Dermis blood vessel endothelial cell (primary cell): ENCODE measurements around the gene FGFBP1. TPM values are rescaled to one million over a fixed set of nuclear protein-coding genes. Genes with fewer than 3 reads are reported as not detected.
A peak's percentile ranks its signal among the peaks of the same experiment; 100 is the strongest.

Experiments used
- DNase-seq: peaks from one replicate; pipeline ENCODE4 v3.0.0; 2010
- total RNA-seq: library from RNA; depleted of rRNA; stranded (reverse); fragments of >200 nt; gene quantifications from 2 replicates; pipeline ENCODE4 v1.2.3, GENCODE V29; 2014

Gene FGFBP1
- not detected in 2 replicates for total RNA-seq

DNA sequence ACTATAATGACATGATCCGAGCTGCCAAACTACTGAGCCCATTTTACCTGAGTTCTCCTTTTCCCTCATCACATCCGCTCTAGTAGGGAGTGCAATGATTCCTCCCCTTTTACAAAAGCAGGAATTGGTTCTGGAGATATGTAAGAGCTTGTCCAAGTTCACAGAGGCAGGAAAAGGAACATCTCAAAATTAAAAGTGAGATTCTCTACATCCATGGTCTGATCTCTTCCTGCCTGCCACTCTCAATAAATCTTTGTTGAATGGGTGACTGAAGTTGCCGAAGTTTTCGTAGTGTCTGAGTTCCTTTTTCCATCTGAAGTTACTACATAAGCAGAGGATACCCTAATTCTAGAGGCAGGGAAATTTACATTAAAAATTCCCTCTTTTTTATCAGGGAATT is at the start of gene FGFBP1:
FGFBP1 (minus strand) TSS at position 101 of the 400 bp plus-strand sequence. CDS start 2,108 bp downstream, outside the sequence.
- DNase-seq: no peak

DNA sequence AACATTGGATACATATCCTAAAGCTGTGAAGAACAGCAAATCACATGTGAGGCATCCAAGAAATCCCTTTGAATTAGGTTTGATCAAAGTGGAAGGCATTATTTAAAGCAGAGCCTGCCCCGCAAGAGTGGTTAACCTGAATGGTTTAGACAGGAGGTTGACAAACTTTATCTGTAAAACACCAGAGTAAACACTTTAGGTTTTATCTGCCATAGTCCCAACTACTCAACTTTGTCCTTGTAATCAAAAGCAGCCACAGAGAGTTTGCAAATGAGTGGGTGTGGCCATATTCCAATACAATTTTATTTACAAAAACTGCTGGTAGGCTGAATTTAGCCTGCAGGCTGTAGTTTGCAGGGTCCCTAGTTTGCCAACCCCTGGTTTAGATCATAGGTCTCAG is 49.7 kb upstream of the FGFBP1 start:
- DNase-seq: no peak

DNA sequence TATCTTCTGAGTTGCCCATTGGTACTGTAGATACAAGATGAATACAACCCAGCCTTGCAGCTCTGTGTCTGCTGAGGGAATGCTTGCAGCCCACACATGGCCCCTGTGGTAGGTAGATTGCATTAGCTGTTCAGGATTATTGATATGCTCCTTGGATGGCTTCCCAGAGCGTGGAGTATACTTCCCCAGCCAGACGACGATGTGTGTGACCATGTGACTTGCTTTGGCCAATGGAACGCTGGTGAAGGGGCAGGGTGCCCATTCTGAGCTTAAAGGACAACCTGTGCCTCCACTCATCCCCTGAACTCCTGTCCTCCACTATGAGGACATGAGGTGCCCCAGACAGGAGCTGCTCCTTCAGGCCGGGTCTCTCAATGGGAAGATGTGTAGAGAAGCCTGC is 48.4 kb upstream of the FGFBP1 start:
- DNase-seq: no peak

DNA sequence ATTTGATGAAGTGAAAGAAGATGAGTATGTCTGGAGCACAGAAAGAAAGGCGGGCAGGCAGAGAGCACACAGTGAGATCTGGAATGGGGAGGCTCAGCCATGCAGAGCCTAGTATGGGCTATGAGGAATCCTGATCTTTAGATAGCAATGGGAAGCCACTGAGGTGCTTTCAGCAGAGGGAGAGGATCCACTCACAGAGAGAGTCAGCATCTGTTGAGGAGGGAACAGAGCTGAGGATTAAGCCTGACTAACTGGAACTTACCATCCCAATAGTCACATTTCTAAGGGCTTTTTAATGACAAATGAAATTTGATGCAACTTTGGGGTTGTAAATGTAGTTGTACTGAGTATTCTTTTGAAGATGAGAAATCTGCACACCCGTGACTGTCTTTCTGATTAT is 45.1 kb upstream of the FGFBP1 start:
- DNase-seq: no peak

DNA sequence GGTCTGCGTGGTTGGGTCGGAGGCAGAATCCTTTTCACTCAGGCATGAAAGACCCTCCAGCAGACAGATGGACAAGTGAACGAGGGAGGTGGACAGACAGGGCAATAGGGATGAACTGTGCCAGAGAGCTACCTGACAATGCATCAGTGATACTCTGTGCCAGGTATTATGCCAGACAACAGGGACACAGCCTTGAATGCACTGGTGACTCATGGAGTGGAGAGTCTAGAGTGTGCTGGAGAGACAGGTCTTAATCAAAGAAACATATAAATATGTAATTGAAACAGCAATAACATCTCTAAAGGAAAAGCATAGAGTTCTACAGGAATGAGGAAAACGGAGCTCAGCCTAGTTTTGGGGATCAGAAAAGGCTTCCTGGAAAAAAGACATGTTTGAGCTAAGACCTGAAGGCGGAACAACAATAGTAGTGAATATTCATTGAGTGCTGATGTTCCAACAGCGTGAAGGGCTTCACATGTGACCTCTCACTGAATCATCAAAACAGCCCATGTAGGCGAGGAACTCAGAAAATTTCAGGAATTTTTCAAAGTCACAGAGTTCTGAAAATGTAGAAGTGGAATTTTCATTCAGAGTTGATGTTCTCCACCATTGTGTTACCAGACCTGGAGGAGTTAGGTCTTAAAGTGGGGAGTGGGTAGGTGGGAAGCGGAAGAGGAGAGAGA is 44.4 kb upstream of the FGFBP1 start:
- no peak for DNase-seq

DNA sequence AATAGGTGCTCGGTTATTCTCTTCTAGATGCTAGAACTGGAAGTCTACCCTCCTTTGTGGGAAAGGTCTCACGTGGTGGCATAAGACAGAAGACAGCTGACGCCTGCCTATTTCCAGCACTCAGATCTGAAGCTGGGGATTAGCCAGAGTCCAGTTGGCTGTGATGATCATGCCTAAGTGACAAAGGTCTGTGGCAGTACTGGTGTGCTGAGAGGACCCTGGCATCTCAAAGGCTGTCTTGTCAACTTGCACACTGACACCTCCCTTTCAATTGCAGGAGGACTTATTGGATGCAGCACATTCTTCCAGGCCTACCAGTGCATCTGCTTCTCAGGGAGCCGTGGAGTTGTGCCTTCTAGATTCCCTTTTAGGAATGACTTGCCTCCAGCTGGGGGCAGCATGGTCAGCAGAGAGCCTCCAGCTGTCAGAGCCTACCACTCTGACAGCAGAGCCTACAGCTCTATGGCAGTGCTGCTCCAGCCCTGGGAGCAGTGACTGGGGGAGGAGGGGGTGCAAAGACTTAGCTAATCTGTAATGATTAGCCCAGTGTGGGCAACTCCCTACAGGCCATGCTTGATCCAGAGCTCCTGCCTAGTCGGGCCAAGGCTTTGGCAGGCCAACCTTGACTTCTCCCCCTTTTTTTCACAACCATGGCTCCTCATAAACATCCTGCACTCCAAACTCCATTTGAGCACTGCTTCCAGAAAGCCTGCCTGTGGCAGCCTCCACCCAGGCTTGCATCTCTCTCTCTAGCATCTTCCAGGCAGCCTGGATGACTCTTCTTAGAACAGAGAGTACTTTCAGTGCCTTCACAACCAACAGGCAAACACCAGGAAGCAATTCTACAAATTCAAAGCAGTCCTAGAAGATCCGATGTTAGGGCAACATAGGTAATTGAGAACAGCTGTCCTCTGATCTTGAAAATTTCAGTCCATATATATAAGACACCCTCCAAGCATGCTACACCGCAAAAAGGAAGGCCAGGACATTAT is 38.2 kb upstream of the FGFBP1 start:
- DNase-seq: no peak

DNA sequence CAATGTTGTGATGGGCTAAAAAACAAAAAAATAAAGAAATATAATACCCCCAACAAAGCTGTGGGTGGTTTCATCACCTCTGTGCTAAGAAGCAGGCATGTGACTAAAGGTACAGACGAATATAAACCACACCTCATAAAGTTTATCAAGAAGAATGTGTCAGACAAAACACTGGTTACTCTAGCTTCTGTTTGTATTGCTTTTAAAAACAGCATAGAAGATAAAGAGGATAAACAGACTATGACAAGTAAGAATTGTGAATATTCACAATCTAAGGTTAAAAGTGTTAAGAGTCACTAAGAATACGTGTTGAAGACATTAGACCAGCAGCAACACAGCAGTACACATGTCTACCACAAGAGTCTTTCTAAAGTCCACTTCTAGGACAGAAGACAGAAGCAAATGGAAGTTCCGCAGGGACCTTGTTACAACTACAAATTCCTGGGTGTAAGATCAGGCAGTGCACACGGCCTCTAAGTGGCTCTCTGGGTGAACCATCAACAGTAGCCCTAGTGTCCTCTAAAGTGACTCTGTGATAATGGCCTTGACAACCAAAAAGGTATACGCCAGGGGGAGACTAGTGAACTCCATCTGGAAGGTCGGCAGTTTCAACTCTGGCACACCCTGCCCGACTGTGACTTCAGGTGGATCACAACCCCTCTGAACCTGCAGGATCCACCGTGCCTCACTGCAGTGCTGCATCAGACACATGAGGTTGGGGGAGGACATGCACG is 32.7 kb upstream of the FGFBP1 start:
- no peak for DNase-seq

DNA sequence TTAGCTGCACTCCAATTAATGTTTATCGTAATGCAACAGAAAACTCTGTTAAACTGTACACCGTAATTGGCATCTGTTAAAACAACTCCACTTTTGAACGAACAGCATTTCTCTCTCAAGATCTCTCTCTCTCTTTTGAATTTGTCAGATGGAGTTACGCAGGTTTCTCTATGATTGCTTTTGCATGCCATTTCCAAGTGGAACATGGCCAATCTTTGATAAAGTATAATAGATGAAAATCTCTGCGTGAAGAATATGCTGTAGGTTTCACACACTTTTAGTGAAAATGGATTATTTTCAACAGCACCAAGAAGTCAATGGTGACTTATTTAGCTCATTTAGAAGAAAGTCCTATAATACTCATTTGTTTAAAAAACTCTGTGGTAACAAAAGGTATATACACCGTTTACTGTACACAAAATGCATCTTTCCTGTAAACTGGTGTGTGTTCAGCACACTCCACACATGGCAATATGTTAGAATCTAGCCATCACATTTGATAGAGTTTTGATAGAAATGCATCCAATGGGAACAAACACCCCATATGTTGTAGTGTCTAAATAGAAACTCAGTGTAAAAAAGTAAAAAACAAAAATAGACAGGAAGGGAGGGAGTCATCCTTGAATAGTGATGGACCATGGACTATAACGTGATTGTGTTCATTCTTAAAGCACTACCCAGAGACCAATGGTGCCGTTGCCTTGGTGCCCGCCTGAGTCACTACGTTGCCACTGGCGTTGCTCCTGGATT is 30.2 kb upstream of the FGFBP1 start:
- no peak for DNase-seq

DNA sequence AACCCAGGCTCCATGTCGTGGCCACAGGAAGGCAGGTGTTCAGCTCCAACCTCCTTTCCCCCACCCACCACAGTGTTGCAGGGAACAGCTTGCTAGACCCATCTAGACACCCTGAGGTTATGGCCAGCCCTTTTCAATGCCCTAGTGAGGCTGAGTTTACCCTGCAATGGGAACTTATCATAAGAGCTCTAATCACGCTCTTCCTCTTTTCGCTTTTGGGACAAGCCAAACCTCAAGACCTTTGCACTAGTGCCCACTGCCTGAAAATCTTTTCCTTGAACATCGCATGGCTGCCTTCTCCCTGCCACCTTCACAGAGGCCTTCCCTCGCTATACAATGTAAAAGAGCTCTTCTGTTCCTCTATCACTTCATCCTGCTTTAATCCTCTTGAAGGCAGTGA is 26.8 kb upstream of the FGFBP1 start:
- no peak for DNase-seq

DNA sequence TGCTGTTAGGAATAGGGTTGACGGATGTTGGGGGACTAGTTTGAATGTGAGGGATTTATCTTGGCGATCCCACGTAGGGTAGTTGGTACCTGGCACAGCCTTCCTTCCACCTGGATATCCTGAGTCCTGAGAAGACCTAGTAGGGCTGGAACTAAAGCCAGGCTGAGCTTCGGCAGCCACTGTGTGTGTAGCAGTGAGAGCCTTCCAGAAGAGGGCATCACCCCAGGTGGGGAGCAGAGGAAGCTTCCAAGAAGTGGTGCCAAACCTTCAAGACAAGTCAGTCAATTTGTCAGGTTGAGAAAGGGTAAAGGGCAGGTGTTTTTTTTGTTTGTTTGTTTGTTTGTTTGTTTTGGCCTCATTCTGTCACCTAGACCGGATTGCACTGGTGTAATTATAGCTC is 25.6 kb upstream of the FGFBP1 start:
- no peak for DNase-seq

DNA sequence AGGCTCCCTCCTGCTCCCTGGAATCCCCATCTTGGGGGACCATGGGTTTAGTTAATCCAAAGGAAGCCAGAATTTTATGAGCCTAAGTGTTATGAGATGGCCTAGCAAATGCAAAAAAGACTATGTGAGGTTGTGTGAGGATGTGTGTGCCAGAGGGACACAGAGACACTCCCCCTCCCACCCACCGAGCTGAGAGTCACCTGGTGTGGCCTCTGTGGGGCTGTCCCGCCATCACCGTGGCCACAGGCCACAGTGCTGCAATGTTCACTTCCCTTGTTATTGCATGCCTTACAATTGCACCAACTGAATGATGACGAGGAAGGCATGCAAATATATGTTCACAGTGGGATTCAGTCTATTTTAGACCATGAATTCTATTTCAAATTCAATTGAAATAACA is 25.0 kb upstream of the FGFBP1 start:
- no peak for DNase-seq

DNA sequence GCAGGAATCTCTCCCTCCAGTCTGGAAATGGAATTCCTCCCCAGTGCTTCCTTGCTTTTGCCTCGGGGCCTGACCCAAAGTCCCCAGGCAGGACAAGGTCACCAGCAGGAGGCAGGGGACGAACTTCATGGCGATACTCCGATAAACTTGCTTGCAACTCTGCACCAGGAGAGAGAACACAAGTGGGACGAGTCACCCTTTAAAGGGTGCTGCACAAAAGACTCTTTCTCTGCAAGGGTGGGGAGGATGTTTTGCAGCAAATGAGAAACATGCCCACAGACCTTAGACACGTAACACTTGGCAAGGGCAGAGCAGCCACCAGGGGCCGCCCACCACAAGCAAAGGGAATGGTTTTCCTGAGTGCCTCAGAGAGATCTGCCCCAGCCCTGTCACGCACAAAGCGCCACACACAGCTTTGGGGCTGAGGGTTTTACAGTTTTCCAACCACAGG is 24.5 kb upstream of the FGFBP1 start, which contains the start of gene FGFBP2:
FGFBP2 (minus strand) TSS at position 175 of the 451 bp plus-strand sequence; CDS start at position 129, 46 bp downstream.
- DNase-seq: peak; percentile 65

DNA sequence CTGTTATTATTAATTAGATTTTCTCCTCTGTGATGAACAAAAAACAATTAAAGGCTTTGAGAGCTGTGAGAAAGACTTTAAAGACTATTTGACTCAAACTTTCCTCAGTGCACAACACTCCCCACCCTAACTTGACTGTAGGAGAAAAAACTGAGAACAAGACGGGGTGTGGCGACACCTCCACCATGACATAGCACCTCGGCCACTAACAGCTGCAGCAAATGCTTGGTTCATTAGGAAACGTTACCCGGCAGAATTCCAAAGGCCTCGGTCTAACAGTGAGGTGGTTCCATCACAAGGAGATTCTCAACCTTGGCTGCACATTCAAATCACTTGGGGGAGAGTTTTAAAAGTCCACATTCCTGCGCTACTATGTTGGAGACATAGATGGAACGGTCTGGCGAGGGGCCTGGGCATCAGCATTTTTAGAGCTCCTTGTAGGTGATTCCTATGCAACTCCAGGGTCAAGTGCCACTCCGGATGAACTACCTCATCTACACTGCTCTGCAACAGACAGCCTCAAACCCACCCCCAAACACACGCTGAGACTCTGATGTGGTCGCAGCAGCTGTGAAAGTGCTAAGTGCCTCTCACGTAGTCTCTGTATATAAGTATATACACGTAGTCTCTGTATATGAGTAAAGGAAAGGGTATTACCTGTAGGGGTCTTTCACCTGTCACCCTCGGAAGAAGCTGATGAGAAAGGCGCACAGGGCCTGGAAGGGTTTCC is 23.4 kb upstream of the FGFBP1 start:
- DNase-seq: no peak

DNA sequence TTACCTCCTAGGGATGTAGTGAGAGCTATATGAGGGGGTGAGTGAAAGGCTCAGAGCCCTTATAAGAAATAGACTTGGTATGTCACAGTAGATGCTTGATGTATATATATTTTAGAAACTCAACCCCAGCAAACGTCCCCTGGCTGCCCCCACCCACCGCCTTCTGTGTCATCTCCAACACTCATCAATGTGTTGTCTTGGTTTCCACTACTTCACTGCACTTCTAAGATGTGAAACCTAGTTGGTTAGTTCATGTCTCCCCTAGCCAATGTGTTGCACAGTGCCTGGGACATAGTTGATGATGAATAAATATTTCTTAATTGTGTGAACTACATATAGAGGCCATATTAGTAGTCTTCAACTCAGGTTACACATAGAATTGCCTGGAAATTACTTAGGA is 20.0 kb upstream of the FGFBP1 start:
- DNase-seq: no peak

DNA sequence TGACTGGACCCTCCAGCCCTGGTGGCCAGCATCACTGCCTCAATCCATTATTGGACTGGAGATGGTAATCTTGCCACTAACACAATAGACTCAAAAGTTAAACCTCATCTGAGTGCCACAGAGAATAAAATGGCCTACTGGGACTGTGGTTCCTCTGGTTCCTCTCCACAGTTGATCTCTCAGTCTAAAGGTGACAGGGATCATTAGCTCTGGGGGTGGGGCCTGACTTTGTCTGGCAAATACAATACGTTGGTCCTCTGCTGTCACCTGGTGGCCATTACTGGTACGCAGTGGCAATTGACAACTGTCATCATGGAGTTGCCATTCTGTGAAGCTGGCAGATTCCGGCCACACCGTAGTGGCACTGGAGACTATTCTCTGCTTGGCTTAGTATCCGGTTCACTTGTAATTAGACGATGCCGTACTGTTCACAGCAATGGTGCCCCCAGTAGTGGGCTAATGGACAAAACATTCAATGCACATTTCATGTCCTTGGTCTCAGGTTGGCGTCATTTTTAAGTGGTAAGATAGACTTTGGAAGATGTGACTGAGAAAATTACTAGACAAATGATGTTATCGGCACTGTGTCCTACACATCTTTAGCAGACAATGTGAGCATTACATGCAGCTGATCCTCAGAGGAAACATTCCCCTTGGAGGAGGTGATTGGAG is 17.8 kb upstream of the FGFBP1 start:
- DNase-seq: peak; percentile 83

DNA sequence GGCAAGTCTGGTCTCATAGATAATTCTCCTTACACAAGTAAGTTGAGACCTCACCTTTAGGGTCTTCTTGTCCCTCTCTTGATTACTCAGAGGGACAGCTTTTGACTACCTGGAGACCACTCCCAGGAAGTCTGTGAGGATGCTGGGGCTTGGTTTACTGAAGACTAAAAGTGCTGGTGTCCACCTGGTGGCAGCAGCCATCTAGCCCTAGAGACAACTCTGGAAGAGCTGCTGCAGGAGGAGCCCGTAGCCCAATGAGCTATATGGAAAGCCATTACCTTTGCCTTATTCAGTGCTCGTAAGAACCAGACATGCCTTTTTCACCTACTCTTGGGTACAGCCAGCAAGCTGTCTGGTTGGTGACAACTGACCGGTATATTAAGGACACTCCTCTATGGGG is 17.1 kb upstream of the FGFBP1 start:
- peak; percentile 20 for DNase-seq

DNA sequence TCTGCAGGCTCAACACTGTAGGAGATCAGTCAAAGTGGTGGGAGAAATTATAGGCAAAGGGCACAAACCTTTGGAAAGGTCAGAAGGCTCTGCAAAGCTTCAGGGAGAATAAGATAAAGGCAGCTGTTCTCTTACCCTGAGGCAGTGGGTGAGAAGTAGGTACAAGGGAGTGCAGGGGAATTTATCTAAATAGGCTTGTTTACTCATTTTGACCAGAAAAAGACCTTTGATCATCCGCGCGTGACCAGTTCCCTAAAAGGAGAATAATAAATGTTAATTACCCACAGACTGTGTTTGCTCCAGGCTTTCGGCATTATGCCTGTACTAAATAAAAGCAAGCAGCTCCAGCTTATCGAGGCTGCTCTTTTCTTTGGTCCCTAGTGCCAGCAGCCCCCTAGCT is 15.1 kb upstream of the FGFBP1 start:
- no peak for DNase-seq

DNA sequence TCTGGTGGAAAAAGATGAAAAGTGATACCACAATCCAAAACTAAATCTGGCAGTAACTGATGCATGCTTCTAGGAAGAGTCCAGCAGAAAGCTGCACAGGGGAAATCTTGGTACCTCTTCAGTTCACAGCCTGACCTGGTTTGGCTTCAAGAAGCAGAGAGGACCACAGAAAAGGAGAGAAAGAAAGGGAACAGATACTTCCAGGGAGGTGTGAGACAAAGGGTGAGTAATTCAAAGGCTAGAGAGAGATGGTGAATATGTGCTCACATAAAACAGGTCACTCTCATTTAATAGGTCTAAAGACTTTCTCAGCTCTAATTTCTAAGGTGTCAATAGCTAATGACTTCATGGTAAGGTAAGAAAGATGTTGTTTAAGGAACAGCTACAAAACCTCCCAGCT is 13.2 kb upstream of the FGFBP1 start:
- no peak for DNase-seq

DNA sequence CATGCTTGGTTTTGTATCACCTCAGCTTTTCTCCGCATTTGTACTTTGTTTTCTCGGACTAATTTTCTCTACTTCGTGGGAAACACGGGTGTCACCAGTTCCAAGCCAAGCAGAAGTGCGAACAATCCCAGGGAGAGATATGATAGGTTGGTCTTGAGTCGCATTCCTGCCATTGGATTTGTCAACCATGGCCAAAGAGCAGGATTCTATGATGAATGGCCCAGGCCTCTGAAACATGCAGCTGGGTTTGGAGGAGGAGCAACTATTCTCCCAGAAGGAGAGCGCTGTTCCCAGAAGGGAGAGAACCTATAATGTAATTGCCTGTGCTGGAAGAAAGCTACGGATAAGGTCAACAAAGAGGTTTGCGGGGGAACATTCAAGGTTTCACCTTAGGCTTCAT is 10.3 kb upstream of the FGFBP1 start:
- DNase-seq: no peak

DNA sequence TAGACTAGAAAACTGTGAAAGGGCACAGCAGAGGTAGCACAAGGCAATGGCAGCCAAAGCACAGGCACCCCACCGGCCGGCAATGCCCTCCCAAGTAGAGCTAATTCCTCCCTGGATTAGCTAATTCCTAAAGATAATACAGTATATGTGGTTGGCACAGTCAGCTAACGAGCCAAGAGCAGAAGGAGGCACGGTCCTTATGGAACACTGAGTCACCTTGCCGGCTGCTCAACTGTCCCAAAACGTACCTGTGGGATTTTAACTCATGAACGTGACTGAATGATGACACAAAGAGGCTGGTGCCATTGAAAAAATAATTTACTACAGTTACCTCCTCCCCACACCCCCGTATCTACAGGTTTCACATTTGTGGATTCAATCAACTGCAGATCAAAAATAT is 9.1 kb upstream of the FGFBP1 start:
- no peak for DNase-seq

DNA sequence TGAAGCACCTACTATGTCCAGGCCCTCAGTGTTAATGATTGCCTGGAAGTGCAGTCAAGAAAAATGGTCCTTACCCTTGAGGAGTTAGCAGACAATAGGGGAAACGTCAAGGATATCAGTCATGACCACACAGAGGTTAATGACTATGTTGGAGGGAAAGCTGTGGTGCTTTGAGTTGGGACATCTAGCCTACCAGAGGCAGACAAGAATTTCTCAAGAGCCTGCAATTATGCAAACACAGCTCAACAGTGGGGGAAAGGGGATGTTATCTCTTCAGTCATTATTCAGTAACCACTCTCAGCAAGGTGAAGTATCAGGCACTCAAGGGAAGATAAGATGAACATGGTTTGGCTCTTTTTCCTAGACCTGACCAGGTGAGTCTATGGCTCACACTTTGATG is 7.0 kb upstream of the FGFBP1 start:
- no peak for DNase-seq
